Cardiac septum (tissue), 1 donor: Measurements from ENCODE around the gene SLC39A11. TPM values are rescaled to one million over a fixed set of nuclear protein-coding genes. Genes with fewer than 3 reads are reported as not detected.
"Not testable (repeated sequence)": the region's sequence is repeated elsewhere in the genome, so short reads cannot be mapped to it uniquely, and the experiment has no call there.

ENCODE experiments used
- DNase-seq: peaks from one replicate; pipeline ENCODE4 v3.0.0-alpha.2; 2020; ENCODE audit warnings: low spot score
- intact Hi-C: fragments of 100-400 bp; cut with DNase I; formaldehyde crosslinking; loops from one replicate; pipeline ENCODE4 v1.14.0; 2022
- total RNA-seq: library from RNA; stranded (reverse); fragmentation: NEBNext Ultra II Directional; extraction: Animal tissue kit (Norgen Biotek cat#: 25700); gene quantifications from one replicate; pipeline ENCODE4 v1.2.1, GENCODE V29; 2021
- donor health status: DM: no; HTN: no; CAD: no.

The SLC39A11 gene
- total RNA-seq, 1 donor from 2014 or later: 7.2 TPM

- DNase-seq: no peak
- intact Hi-C loops: no loop called here
These were observed 72.4 kb downstream of the SLC39A11 start for GRCh38 chr17:73020110-73020509.

- intact Hi-C loops: no loop called here
- DNase-seq: no peak
These were observed 73.9 kb downstream of the SLC39A11 start for GRCh38 chr17:73018599-73018998.

GRCh38 chr17:73017658-73018057, 74.8 kb downstream of the SLC39A11 start:
- DNase-seq: no peak
- intact Hi-C loops: no loop called here

GRCh38 chr17:73015722-73016276, 76.7 kb downstream of the SLC39A11 start:
- DNase-seq: no peak
- intact Hi-C loops: no loop called here

- DNase-seq: no peak
- intact Hi-C loops: no loop called here
These were observed 78.4 kb downstream of the SLC39A11 start for GRCh38 chr17:73013816-73014663.

- intact Hi-C loops: no loop called here
- no peak for DNase-seq
These were observed 79.2 kb downstream of the SLC39A11 start for GRCh38 chr17:73013301-73013700.

- intact Hi-C loops: no loop called here
- DNase-seq: no peak
These were observed 81.4 kb downstream of the SLC39A11 start for GRCh38 chr17:73011016-73011486.

- intact Hi-C loops: no loop called here
These were observed 82.1 kb downstream of the SLC39A11 start for GRCh38 chr17:73010414-73010813.

GRCh38 chr17:73007407-73007806, 85.1 kb downstream of the SLC39A11 start:
- DNase-seq: no peak
- intact Hi-C loops: no loop called here

More at GRCh38 chr17:73010414-73010813, 82.1 kb downstream of the SLC39A11 start:
- no peak for DNase-seq

- DNase-seq: no peak
- intact Hi-C loops: no loop called here
These were observed 87.1 kb downstream of the SLC39A11 start for GRCh38 chr17:73005360-73005759.

GRCh38 chr17:73003487-73003886, 89.0 kb downstream of the SLC39A11 start:
- no peak for DNase-seq
- intact Hi-C loops: no loop called here

GRCh38 chr17:73000832-73001231, 91.7 kb downstream of the SLC39A11 start:
- DNase-seq: no peak
- intact Hi-C loops: no loop called here

- intact Hi-C loops, DNase-seq: not testable (repeated sequence)
These were observed 93.0 kb downstream of the SLC39A11 start for GRCh38 chr17:72999474-72999873.

- no peak for DNase-seq
- intact Hi-C loops: no loop called here
These were observed 94.1 kb downstream of the SLC39A11 start for GRCh38 chr17:72998343-72998742.

GRCh38 chr17:72997559-72997958, 94.9 kb downstream of the SLC39A11 start:
- no peak for DNase-seq
- intact Hi-C loops: no loop called here

- intact Hi-C loops: no loop called here
- no peak for DNase-seq
These were observed 95.7 kb downstream of the SLC39A11 start for GRCh38 chr17:72996791-72997190.

- intact Hi-C loops: no loop called here
- no peak for DNase-seq
These were observed 97.4 kb downstream of the SLC39A11 start for GRCh38 chr17:72995008-72995656.

- intact Hi-C loops, DNase-seq: not testable (repeated sequence)
These were observed 99.6 kb downstream of the SLC39A11 start for GRCh38 chr17:72992783-72993467.

GRCh38 chr17:72991651-72992050, 100.8 kb downstream of the SLC39A11 start:
- DNase-seq: no peak

GRCh38 chr17:72989074-72989610, 103.3 kb downstream of the SLC39A11 start:
- intact Hi-C loops: loop anchor here (10.0 kb wide), 2 partner anchors 166 to 264 kb away; no protein-coding TSS in a partner anchor
- no peak for DNase-seq

More at GRCh38 chr17:72991651-72992050, 100.8 kb downstream of the SLC39A11 start:
- intact Hi-C loops: no loop called here
